PC-9 (cell line): Measurements from ENCODE around the gene KCNJ16.

Experiments used
- EZH2 ChIP-seq: fragments of 200-600 bp; sonication (generic); IDR thresholded peaks from 2 replicates; pipeline ENCODE4 v1.8.0; 2017; ENCODE audit warnings: antibody characterized with exemption, low read depth
- TF ChIP-seq, protein P1 (sequence below): fragments of 200-600 bp; sonication (generic); conservative IDR thresholded peaks from 2 replicates; pipeline ENCODE4 v1.6.1; 2017; ENCODE audit warnings: mixed run types, antibody characterized with exemption, mild to moderate bottlenecking, moderate library complexity

DNA sequence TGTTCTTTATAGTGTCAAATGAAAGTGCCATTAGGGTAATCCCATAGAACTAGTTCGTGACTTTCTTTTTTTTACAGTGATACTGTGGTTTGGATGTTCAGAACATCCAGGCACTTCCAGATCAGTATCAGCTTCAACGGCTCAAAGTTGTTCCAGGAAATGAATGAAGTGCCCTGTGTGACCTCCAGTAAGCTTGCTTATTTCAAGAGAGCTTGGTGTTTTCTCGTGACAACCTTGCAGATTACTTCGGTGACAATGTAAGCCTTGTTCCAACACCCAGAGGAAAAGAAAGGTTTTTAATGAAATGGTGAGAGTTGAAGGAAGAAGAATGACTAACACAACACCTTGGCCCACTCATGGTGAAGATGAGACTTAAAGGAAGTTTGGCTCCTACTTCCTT, 16.0 kb upstream of the KCNJ16 start:
- TF ChIP-seq, protein P1, sequence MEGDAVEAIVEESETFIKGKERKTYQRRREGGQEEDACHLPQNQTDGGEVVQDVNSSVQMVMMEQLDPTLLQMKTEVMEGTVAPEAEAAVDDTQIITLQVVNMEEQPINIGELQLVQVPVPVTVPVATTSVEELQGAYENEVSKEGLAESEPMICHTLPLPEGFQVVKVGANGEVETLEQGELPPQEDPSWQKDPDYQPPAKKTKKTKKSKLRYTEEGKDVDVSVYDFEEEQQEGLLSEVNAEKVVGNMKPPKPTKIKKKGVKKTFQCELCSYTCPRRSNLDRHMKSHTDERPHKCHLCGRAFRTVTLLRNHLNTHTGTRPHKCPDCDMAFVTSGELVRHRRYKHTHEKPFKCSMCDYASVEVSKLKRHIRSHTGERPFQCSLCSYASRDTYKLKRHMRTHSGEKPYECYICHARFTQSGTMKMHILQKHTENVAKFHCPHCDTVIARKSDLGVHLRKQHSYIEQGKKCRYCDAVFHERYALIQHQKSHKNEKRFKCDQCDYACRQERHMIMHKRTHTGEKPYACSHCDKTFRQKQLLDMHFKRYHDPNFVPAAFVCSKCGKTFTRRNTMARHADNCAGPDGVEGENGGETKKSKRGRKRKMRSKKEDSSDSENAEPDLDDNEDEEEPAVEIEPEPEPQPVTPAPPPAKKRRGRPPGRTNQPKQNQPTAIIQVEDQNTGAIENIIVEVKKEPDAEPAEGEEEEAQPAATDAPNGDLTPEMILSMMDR, result no peak
- TF ChIP-seq EZH2, result no peak
